GM21619 (cell line): ENCODE data around the gene ATP6V1C2.

ENCODE experiments used
- ATAC-seq: cut with Tn5 transposase; IDR thresholded peaks from one replicate; pipeline ENCODE4 v1.9.1; 2021; ENCODE audit not compliant: unreplicated experiment

ATP6V1C2 gene, protein sequence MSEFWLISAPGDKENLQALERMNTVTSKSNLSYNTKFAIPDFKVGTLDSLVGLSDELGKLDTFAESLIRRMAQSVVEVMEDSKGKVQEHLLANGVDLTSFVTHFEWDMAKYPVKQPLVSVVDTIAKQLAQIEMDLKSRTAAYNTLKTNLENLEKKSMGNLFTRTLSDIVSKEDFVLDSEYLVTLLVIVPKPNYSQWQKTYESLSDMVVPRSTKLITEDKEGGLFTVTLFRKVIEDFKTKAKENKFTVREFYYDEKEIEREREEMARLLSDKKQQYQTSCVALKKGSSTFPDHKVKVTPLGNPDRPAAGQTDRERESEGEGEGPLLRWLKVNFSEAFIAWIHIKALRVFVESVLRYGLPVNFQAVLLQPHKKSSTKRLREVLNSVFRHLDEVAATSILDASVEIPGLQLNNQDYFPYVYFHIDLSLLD

DNA sequence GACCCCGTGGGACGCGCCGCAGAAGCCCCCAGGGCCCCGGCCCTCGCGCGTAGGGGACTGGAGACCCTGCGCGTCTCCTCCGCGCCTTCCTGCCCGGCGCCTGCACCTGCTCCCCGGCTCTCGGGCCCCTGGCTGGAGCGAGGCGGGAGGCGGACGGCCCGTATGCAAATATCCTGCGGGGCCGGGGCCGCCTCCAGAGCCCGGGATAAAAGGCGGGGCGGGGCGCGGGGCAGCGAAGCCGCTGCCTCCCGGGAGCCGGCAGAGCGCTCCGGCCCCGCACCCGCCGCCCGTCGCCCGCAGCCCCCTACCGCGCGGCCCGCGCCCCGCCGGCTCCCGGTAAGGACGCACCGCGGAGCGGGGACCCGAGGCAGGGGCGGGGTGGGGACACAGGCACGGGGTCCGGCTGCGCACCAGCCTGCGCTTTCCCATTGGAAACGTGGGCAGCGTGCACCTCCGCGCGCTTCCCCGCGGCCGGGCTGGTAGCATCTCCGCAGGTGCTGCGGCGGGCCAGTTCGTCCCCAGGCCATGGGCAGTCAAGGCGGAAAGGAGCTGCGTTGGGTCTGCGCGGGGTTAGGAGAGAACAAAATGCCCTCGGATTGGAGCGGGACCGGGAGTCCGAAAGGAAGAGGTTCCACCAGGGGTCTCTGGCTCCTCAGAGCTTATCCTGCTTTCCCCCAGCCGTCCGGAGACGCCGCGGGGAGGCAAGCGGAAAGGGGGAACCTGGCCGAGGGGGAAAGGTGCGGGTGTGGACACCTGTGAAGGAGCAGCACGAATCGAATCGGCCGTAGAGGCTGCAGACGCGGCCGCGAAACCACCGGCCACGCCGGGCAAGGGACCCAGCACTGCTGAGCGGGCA, at the start of gene ATP6V1C2:
Gene ATP6V1C2 (plus strand): TSS at position 235 of the 856 bp plus-strand sequence. CDS start 1,220 bp downstream, outside the sequence.
- ATAC-seq, result peak; percentile 68

- ATAC-seq, result no peak
These were observed 46.3 kb upstream of the ATP6V1C2 start for GRCh38 chr2:10675131-10675530.

DNA sequence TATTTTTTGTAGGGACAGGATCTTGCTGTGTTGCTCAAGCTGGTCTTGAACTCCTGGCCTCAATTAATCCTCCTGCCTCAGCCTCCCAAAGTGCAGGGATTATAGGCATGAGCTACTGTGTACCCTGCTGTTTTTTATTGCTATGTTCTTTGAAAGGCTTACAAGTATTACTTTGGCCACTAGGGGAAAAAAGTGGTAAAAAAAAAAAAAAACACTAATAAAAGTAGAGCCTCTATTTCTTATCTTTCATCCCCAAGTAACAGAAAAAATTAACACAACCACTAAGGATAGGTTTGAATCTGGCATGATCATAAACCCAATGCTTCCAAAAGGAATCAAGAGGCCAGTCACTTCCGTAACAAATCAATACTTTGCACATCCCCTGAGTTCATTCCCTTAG, 43.2 kb upstream of the ATP6V1C2 start:
- ATAC-seq, result no peak

GRCh38 chr2:10680214-10680613, 41.2 kb upstream of the ATP6V1C2 start:
- no peak for ATAC-seq

- ATAC-seq, result no peak
These were observed 40.5 kb upstream of the ATP6V1C2 start for GRCh38 chr2:10680957-10681356.

DNA sequence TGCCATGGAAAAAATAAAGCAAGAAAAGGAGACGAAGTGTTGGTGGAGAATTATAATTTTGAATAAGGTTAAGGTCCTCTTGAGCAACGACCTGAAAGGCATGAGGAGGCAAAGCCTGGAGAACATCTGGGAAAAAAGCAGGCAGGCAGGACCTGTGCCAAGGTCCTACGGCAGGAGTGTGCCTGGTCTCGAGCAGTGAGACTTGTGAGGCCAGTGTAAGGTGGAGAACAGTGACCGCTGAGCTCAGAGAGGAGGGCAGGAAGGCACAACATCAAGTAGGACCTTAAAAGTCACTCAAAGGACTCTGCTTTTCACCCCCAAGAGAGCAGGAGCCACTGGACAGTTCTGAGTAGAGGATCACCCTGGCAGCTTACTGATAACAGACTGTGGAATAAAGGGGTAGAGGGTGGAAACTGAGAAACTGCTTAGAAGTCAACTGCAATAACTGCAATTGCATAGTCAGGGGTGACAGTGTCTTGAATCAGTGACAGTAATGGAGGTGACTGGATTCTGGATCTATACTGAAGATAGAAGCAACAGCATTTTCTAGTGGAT, 35.2 kb upstream of the ATP6V1C2 start:
- no peak for ATAC-seq

DNA sequence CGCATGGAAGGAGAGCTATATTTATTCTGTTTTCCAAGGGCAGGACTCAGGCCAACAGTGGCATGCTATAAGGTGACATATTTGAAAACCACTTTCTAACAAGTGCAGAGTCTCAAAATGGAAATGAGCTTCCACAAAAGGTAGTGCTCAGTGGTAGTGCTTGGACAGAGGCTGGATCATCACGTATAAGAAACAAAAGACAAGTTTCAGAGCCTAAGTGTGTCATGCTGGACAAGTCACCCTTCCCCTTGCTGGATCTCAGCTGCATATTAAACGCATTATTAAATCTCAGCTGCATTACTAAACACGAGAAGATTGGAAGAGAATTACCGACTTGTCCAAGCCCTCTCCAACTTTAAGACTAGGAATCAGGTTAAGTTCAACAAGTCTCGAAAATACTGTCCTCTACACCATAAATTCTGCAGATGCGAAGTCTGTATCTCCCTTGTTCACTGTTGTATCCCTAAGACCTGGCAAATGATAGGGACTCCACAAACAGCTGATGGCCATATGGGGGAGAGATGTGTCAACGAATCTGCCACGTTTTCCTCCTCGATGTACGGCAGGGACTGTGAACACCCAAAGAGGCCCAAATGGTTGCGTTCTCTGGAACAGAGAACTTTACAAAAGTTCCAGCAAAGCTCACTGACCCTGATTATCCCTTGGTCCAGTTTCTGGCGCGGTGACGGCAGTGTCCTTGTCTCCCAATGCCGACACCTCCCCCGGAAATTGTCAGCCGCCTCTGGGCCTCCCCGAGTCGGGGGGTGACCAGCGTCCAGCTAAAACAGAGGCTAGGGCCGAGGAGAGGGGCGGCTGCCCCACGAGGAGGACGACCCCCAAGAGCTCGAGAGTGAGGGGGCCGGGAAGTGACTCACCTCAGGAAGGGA, 32.3 kb upstream of the ATP6V1C2 start:
- peak; percentile 20 for ATAC-seq

- ATAC-seq, result no peak
These were observed 29.9 kb upstream of the ATP6V1C2 start for GRCh38 chr2:10691521-10691920.

DNA sequence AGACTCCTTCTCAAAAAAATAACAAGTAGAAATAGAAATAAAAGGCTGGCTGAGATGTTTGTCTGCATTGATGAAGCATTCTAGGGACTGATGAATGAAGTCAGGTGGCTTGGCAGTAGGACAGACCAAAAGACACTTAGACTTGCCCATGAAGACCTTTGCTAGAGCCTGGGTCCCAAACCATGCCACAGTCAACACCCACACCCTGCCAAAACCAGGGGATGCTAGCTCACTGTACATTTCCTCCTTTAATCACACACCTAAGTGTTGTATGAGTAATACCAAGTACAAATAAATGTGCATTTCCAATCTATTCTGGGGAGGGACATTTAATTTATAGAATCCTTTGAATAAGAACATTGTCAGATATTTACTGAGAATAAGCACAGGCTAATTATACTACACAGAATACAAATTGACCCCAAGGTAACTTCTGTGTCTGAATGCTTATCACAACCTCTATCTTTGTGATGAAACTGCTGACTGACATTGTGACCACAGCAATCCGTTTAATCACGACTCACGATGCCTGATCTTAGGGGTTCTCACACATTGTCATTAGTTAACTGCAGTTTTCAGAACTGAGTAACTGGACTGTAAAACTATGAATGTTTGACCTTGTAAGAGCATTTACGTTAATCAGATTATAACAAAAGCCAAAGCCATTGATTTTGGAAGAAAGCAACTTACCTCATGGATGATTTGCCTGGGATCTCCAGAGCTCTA, 21.2 kb upstream of the ATP6V1C2 start:
- no peak for ATAC-seq

GRCh38 chr2:10704034-10704594, 17.3 kb upstream of the ATP6V1C2 start:
- ATAC-seq, result no peak

- no peak for ATAC-seq
These were observed 15.4 kb upstream of the ATP6V1C2 start for GRCh38 chr2:10706033-10706432.

DNA sequence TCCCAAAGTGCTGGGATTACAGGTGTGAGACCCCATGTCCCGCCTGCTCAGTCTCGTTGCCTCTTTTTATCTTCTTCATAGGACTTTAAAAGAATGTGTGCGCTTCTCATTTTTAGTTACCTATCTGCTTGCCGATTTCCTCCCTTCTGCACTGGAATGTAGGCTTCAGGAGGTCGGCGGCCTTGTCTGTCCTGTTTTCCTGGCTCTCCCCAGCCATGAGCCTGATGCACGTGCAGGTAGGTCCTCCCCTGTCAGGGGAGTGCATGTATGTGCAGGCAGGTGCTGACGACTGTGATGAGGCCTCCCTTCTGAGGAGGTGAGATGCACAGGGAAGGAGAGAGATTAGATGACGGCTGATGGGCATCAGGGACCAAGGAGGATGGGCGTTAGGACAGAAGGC, 13.6 kb upstream of the ATP6V1C2 start:
- no peak for ATAC-seq

DNA sequence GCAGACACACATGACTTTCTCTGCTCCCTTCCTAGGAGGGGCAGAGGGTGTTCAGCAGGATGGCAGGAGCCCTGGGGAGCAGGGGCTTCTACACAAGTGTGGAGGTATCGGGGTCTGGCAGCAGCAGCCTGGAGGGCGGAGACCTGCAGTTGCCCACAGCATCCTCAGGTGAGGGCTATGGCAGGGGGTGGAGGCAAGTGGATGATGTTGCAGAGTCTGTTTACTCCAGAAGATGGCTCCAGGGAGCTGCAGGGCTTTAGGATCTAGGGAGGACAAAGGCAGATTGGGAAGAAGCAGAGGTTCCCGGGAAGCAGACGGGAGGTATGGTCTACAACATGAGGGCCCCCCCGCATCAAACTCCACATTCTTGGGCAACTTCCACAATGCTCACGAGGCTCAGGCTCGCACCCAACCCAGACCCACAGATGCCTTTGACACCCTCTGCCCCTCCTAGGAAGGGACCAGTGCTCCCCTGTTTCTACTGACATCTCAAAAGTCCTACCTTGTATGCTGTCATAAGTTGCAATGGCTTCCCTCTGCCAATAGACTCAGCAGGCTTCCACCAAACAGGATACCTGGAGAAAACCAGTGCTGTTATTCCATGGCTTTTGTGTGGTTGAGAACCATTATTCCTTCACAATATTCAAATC, 12.0 kb upstream of the ATP6V1C2 start:
- no peak for ATAC-seq

DNA sequence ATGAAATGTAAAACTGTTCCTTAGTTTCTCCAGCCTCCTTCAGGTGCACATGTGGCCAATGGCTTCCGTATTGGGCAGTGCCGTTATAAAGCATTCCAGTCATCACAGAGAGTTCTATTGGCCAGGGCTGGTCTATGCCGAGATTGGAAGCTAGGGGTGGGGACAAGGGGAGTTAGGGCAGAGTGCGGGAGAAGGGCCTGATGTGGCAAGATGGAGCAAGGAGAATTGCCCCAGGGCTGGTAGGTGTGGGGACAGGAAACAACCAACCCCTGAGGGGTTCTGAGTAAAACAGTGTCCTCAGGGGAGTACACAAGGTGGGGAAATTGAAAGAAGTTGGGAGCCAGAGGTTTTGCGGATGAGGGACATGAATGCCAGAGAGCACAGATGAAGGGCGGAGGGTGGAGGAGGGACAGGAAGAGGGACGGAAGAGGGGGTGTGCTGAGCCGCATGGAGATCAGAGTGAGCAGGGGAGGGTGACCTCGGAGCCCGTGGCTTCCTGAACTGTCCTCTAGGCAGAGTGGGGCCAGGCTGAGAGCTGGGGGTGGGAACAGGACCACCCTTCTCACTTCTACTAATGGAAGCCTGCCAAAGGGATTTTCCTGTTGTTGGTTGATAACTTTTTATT, 9.1 kb upstream of the ATP6V1C2 start:
- no peak for ATAC-seq

DNA sequence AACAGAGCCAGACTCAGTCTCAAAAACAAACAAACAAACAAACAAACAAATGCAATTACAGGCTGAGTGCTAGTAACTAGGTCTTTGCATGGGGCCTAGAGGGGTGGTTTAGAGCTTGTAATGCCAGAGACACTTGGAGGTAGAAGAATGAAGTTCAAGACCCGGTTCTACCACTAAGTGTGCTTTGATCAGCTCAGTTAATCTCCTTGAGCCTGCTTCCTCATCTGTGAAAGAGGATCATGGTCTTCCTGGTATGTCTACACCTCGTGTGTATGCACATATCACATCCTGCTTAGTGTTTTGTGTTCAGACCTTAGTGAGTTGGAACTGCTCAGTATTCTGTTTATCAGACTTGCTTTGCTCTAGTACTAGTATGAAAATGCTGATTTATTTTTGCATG, 4.8 kb upstream of the ATP6V1C2 start:
- ATAC-seq, result no peak

DNA sequence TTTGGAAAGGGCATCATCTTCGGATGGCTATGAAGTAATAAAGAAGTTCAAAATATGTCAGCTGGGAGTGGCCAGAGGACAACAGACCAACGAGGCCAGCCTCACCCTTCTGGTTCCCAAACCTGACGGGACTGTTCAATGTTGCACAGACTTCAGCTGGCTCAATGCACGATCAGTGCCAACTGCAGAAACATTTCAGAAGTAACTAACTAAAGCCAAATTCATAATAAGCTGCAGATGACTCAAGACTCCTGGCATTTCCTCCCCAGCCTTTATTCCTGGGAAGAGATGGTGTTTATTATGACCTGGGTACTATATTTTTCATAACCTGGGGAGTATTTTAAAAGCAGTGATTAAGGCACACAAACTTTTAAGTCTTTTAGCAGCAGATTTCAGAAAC, 3.8 kb upstream of the ATP6V1C2 start:
- ATAC-seq, result no peak

DNA sequence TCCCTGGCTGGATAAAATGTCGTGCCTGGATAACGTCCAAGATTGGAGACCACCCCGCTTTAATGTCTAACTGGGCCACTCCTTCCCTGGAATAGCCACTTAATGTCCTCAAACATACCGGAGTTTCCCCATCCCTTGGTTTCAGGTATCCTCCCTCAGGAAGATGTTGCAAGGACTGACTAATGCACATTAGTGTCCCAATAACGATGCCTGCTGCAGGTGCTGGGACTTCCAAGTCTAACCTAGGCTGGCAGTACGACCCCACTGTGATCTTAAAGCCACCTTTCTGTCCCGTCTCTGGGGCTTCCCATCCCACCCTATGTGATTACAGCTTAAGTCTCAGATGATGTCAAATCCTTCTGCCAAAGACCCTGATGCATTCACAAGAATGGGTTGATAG, 1.1 kb upstream of the ATP6V1C2 start:
- no peak for ATAC-seq

DNA sequence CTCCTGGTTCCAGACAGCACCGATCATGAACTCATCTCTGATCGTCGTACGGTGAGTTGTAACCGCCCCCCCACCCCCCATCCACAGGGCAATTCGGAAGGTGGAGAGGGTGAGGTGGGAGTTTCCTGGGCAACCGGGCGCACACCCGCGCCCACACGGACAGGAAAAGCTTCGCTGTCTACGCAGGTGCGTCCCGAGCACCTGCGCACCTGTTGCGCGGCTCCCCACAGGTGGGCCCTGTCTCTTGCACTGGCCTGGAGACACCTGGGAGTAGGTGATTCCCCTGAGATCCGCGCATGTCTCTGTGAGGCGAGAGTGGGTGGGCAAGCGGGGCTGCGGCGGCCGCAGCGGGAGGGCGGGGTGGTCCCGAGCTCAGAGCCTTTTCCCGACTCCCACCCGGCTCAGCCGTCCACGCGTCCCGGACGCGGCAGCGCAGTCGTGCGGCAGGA, 459 bp upstream of the ATP6V1C2 start:
- no peak for ATAC-seq
